Cardiac muscle cell (in vitro differentiated cells and primary cell): ENCODE measurements around the gene HS3ST4. TPM values are rescaled to one million over a fixed set of nuclear protein-coding genes. Genes with fewer than 3 reads are reported as not detected.

Source experiments
- DNase-seq, 2 donors: peaks; one replicate each; pipeline versions ENCODE4 v3.0.0 to v3.0.0-alpha.2; 2010 to 2017; ENCODE audit warnings: low read depth in 1 of 2, low spot score in 1 of 2
- H3K27ac ChIP-seq: fragments of 200-600 bp; sonication (generic); 2 replicates; pipeline ENCODE4 v1.5.1; 2016
- H3K27me3 ChIP-seq: fragments of 200-600 bp; sonication (generic); 2 replicates; pipeline ENCODE4 v1.6.0; 2016; ENCODE audit warnings: control low read depth
- H3K36me3 ChIP-seq: fragments of 200-600 bp; sonication (generic); 2 replicates; pipeline ENCODE4 v1.5.1; 2016; ENCODE audit warnings: control low read depth
- H3K4me1 ChIP-seq: fragments of 200-600 bp; sonication (generic); 2 replicates; pipeline ENCODE4 v1.8.1; 2017; ENCODE audit warnings: low read depth, mild to moderate bottlenecking, mixed run types
- H3K4me3 ChIP-seq: fragments of 200-600 bp; sonication (generic); 2 replicates; pipeline ENCODE4 v1.5.1; 2016; ENCODE audit warnings: mild to moderate bottlenecking
- H3K9me3 ChIP-seq: fragments of 200-600 bp; sonication (generic); 2 replicates; pipeline ENCODE4 v1.5.1; 2017; ENCODE audit warnings: low read depth, mild to moderate bottlenecking, control low read depth
- polyA plus RNA-seq: library from polyadenylated mRNA; unstranded; fragments of >200 nt; fragmentation: Nextera tagmentation; extraction: Ambion mirVana; gene quantifications from 2 replicates; pipeline ENCODE4 v1.2.1, GENCODE V29; 2016
- total RNA-seq: library from RNA; depleted of rRNA; stranded (reverse); fragments of >200 nt; gene quantifications from 2 replicates; pipeline ENCODE4 v1.2.3, GENCODE V29; 2016
- TF ChIP-seq, protein P1 (sequence below): IDR thresholded peaks from 2 replicates; pipeline ENCODE4 v1.5.1; 2012; ENCODE audit warnings: low read depth, mild to moderate bottlenecking, low read length

Gene HS3ST4
- total and polyA plus RNA-seq, 2 experiments from 2014 or later = 0.13 to 0.27 TPM

DNA sequence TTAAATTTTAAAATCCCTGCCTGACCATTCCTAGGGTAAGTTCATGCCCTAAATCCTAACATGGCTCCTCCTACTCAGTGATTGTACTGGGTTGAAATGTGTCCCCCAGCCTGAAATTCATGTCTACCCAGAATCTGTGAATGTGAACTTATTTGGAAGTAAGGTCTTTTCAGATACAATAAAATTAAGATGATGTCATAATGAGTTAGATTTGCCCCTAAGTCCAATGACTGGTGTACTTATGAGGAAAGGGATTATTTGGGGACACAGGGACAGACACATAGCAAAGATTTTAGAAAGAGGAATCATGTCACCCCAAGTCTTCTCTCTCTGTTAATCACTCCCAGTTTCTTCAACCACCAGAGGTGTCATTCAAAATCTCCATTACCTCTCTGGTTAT is 185.3 kb downstream of the HS3ST4 start:
- TF ChIP-seq, protein P1, sequence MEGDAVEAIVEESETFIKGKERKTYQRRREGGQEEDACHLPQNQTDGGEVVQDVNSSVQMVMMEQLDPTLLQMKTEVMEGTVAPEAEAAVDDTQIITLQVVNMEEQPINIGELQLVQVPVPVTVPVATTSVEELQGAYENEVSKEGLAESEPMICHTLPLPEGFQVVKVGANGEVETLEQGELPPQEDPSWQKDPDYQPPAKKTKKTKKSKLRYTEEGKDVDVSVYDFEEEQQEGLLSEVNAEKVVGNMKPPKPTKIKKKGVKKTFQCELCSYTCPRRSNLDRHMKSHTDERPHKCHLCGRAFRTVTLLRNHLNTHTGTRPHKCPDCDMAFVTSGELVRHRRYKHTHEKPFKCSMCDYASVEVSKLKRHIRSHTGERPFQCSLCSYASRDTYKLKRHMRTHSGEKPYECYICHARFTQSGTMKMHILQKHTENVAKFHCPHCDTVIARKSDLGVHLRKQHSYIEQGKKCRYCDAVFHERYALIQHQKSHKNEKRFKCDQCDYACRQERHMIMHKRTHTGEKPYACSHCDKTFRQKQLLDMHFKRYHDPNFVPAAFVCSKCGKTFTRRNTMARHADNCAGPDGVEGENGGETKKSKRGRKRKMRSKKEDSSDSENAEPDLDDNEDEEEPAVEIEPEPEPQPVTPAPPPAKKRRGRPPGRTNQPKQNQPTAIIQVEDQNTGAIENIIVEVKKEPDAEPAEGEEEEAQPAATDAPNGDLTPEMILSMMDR = no peak
- Histone ChIP-seq H3K36me3 (no peaks in the 10 kb centered on the region), H3K4me1 (peaks cover 4% of the 10 kb centered on the region), H3K9me3 (no peaks in the 10 kb centered on the region), H3K4me3 (no peak overlapping the region), H3K27me3 (no peaks in the 10 kb centered on the region), H3K27ac (no peak overlapping the region)
- DNase-seq = no peak

- Histone ChIP-seq H3K27ac (no peak overlapping the region), H3K4me3 (no peak overlapping the region), H3K27me3 (no peaks in the 10 kb centered on the region), H3K36me3 (no peaks in the 10 kb centered on the region), H3K9me3 (no peaks in the 10 kb centered on the region), H3K4me1 (peaks cover under 1% of the 10 kb centered on the region)
- TF ChIP-seq, protein P1 = no peak
- no peak for DNase-seq
Observed at GRCh38 chr16:25886598-25886997, 194.8 kb downstream of the HS3ST4 start.

DNA sequence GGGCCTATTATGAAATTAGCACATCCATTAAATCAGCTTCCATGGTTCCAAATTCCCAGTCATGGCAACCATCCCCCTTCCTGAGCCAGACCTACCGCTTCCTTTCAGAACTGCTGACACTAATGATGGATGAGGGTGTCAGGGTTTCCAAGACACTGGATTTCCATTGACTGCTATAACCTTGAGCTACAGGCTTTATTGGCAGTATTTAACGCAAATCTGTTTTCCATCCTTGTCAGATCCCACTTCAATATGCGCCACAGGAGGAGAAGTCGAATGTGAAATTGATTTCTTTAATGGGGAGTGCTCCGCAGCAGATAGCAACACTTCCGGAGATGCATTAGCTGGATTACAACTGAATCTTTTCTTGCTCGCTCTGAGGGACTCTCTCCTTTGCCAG is 197.1 kb downstream of the HS3ST4 start:
- H3K4me1 ChIP-seq = no peaks in the 10 kb centered on the region
- H3K36me3 ChIP-seq = no peaks in the 10 kb centered on the region
- DNase-seq = no peak
- H3K27me3 ChIP-seq = no peaks in the 10 kb centered on the region
- H3K27ac ChIP-seq = no peak overlapping the region
- H3K4me3 ChIP-seq = no peak overlapping the region
- TF ChIP-seq, protein P1 = no peak
- no peaks in the 10 kb centered on the region for H3K9me3 ChIP-seq

DNA sequence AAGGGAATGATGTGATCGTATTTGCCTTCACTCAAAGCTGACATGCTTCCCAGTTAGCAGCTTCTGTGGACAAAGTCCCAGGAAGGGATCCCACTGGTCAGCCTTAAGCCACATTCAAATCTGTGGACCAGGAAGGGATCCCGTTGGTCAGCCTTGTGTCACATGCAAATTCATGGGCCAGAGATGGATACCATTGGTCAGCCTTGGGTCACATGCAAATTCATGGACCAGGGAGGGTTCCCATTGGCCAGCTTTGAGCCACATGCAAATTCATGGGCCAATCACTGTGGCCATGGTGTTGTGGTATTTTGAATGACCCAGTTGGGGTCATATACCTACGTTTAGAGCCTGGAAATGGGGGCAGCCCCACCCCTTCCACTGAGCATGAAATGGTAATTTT is 201.6 kb downstream of the HS3ST4 start:
- H3K27me3 ChIP-seq = no peaks in the 10 kb centered on the region
- no peak overlapping the region for H3K4me3 ChIP-seq
- no peak for DNase-seq
- TF ChIP-seq, protein P1 = no peak
- H3K36me3 ChIP-seq = no peaks in the 10 kb centered on the region
- no peaks in the 10 kb centered on the region for H3K9me3 ChIP-seq
- H3K4me1 ChIP-seq = peaks cover 9% of the 10 kb centered on the region
- H3K27ac ChIP-seq = no peak overlapping the region

DNA sequence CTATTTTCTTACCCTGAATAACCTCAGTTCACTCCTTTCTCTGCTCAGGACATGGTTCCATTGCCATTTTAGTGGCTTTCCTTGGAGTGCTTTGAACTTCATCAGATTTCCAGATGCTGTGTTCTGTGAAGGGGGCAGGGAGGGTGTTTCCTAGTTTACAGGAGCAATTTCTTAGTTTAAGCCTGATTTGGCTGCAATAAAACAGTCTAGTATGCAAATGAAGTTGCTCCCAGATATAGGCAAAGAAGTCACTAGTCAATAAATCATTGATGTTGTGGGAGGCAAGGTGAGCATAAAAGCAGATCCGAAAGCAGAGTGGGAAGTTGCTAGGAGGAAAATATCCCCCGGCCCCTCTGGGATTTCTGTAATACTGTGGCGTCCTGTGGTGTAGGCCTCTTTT is 202.3 kb downstream of the HS3ST4 start:
- H3K4me3 ChIP-seq = no peak overlapping the region
- peaks cover 12% of the 10 kb centered on the region for H3K4me1 ChIP-seq
- H3K27ac ChIP-seq = no peak overlapping the region
- TF ChIP-seq, protein P1 = no peak
- H3K9me3 ChIP-seq = no peaks in the 10 kb centered on the region
- H3K27me3 ChIP-seq = no peaks in the 10 kb centered on the region
- no peaks in the 10 kb centered on the region for H3K36me3 ChIP-seq
- DNase-seq = no peak

DNA sequence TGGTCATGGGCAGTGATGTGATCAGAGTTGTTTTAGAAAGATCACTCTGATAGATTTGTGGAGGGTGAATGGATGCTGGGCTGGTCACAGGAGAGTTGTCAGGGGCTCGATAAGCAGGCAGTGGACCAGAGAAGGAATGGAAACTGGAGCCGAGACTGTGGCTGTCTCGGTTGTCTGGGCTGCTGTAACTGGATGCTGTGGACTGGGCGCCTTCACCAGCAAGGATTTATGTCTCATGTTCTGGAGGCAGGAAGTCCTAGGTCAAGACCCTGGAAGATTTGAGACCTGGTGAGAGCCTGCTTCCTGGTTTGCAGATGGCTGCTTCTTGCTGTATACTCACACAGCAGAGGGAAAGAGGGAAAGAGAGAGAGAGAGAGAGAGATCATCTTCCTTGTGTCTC is 203.6 kb downstream of the HS3ST4 start:
- Histone ChIP-seq H3K4me3 (no peak overlapping the region), H3K36me3 (no peaks in the 10 kb centered on the region), H3K27ac (no peak overlapping the region), H3K27me3 (no peaks in the 10 kb centered on the region), H3K9me3 (no peaks in the 10 kb centered on the region), H3K4me1 (peaks cover 12% of the 10 kb centered on the region)
- DNase-seq = no peak
- TF ChIP-seq, protein P1 = no peak
